HUES64 (cell line): ENCODE measurements around the gene ENO2.

Experiments used
- H3K27ac ChIP-seq: 2 replicates; pipeline ENCODE4 v1.7.0; 2013; ENCODE audit warnings: low read depth, low read length, inconsistent platforms
- H3K27me3 ChIP-seq: 2 replicates; pipeline ENCODE4 v1.6.1; 2013; ENCODE audit warnings: mild to moderate bottlenecking, low read length; ENCODE audit not compliant: insufficient read depth
- H3K36me3 ChIP-seq: 2 replicates; pipeline ENCODE4 v1.6.1; 2013; ENCODE audit warnings: mild to moderate bottlenecking, low read length; ENCODE audit not compliant: insufficient read depth
- H3K4me1 ChIP-seq: 2 replicates; pipeline ENCODE4 v1.6.1; 2013; ENCODE audit warnings: mild to moderate bottlenecking, low read length, moderate library complexity; ENCODE audit not compliant: insufficient read depth
- H3K4me3 ChIP-seq: 2 replicates; pipeline ENCODE4 v1.5.1; 2013; ENCODE audit warnings: mild to moderate bottlenecking, low read length, moderate library complexity
- H3K9ac ChIP-seq: 2 replicates; pipeline ENCODE4 v1.6.1; 2013; ENCODE audit warnings: mild to moderate bottlenecking, low read depth, low read length
- H3K9me3 ChIP-seq: 2 replicates; pipeline ENCODE4 v1.6.1; 2013; ENCODE audit warnings: low read depth, low read length; ENCODE audit not compliant: insufficient read depth
- WGBS: fragments of 150-250, 120-280 bp; methylation state at CpG from one replicate; pipeline ENCODE4 v1.1.7; 2013; ENCODE audit warnings: missing lambda C conversion rate; 5-methylcytosine and 5-hydroxymethylcytosine counted together

Gene ENO2

DNA sequence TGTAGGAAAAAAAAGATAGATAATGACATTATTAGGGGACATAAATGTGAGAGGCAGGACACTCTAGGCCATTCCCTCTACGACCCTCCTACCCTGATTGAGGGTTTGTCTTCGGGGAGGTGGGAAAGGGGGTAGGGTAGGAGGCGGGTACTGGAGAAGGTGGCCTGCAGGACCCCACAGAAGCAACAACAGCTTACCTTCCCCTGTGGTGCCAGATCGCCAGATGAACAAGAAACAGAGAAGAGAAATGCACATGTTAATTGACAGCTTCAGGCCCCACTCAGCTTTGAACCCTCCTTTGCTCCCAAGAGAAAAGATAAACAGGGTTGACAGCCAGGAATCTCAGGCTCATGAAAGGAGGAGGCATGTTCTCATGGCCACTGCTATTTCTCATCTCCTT is 51.3 kb downstream of the ENO2 start:
- Histone ChIP-seq H3K4me1 (peaks cover 29% of the 10 kb centered on the region), H3K36me3 (peaks cover 52% of the 10 kb centered on the region)
- WGBS: 82% methylated on average over 3 of the region's 4 CpGs

DNA sequence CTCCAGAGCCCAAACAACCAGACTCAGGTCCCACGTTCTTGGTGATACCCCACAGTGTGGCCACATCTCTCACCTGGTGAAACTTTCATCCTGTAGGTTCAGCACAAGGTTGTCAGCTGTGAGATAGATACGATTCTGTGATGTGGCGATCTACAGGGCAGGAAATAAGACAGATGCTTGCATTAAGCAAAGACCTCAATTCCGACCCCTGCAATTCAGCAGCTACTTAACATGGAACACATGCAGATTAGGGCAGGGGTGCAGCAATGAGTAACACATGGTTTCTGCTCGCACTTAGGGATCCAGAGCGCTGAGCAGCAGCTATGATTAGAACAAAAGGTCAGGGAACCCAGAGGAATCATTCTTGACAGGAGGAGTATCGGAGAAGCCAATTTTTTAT is 52.0 kb downstream of the ENO2 start:
- no peaks in the 10 kb centered on the region for H3K27me3 ChIP-seq
- no peak overlapping the region for H3K9ac ChIP-seq
- 95% methylated on average over 7 of the region's 7 CpGs for WGBS
- no peaks in the 10 kb centered on the region for H3K9me3 ChIP-seq
- H3K27ac ChIP-seq: no peak overlapping the region; the same call in 1 of the 2 replicates
- no peak overlapping the region for H3K4me3 ChIP-seq
- H3K4me1 ChIP-seq: peaks cover 23% of the 10 kb centered on the region
- H3K36me3 ChIP-seq: peaks cover 52% of the 10 kb centered on the region

More for the DNA sequence above, 51.3 kb downstream of the ENO2 start:
- Histone ChIP-seq H3K9me3 (no peaks in the 10 kb centered on the region), H3K9ac (no peak overlapping the region), H3K27me3 (no peaks in the 10 kb centered on the region), H3K27ac (no peak overlapping the region; the same call in 1 of the 2 replicates), H3K4me3 (no peak overlapping the region)

DNA sequence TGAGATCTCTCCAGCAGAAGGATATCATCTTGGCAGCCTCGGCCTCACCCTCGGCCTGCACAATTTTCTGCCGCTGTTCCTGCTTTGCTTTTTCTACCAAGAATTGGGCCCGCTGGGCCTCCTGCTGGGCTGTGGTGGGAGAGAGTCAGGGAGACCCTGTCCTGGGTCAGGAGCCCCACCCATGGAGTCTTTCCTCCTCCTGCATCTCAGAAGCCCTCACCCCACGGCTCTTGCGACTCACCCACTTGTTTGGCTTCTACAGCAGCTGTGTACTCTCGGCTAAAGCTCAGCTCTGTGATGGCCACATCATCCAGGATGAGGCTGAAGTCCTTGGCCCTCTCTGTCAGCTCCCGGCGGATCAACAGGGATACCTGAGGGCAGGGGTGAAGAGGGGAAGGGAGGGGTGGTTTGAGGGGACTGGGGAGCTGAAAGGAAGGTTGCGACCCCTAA is 53.3 kb downstream of the ENO2 start:
- H3K9me3 ChIP-seq: no peaks in the 10 kb centered on the region
- H3K4me3 ChIP-seq: no peak overlapping the region
- no peak overlapping the region for H3K27ac ChIP-seq
- no peak overlapping the region for H3K9ac ChIP-seq
- H3K4me1 ChIP-seq: peaks cover 14% of the 10 kb centered on the region
- peaks cover 56% of the 10 kb centered on the region for H3K36me3 ChIP-seq
- no peaks in the 10 kb centered on the region for H3K27me3 ChIP-seq
- 94% methylated on average over 10 of the region's 10 CpGs for WGBS

DNA sequence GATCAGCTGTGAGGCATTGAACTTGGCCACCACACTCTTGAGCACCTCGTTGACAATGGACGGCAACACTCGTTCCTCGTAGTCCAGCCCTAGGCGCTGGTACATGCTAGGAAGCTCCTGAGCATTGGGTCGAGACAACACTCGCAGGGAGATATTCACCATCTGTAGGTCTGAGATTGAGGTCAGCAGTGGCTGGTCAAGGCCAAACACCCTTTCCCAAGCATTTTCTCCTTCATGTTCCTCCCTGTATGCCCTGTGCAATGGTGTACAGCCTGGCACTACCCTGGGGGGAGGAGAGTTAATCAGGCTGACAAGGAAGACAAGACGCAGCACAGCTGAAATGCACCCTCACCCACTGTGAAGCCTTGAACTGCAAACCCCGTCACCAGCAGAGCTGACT is 54.0 kb downstream of the ENO2 start:
- no peaks in the 10 kb centered on the region for H3K9me3 ChIP-seq
- H3K27ac ChIP-seq: no peak overlapping the region
- peaks cover 12% of the 10 kb centered on the region for H3K4me1 ChIP-seq
- 97% methylated on average over 9 of the region's 9 CpGs for WGBS
- H3K4me3 ChIP-seq: peak overlapping the region; percentile 86; the same call in 1 of the 2 replicates
- no peaks in the 10 kb centered on the region for H3K27me3 ChIP-seq
- peak overlapping the region; percentile 95 for H3K9ac ChIP-seq
- H3K36me3 ChIP-seq: peaks cover 56% of the 10 kb centered on the region

DNA sequence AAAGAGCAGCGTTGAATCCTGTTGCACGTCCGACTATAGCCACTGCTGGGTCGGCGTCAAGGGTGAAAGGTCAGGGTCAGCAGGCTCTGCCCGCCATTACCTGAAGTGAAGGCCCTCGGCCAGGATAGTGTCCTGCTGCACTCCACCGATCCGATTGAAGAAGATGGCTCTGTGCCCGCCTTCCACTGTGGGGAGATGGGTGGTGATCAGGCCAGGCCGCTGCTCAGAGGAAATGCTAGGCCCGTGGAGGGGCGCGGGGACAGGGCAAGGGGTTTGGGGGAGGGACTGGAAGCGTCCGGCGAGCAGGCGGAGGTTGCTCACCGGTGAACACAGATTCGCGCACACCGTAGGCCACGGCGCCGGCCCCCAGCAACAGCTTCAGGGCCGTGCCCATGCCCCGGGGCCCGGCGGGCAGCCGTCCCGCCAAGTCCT is 55.7 kb downstream of the ENO2 start:
- 1% methylated on average over 31 of the region's 31 CpGs for WGBS
- Histone ChIP-seq H3K9ac (peak overlapping the region; percentile 95), H3K9me3 (no peaks in the 10 kb centered on the region), H3K4me3 (peak overlapping the region; percentile 86), H3K4me1 (peaks cover 12% of the 10 kb centered on the region), H3K27me3 (no peaks in the 10 kb centered on the region), H3K27ac (peak overlapping the region; percentile 94), H3K36me3 (peaks cover 61% of the 10 kb centered on the region)
